RWPE2 (cell line): ENCODE data around the gene ERFE.
"Not testable (repeated sequence)": the region's sequence is repeated elsewhere in the genome, so short reads cannot be mapped to it uniquely, and the experiment has no call there.

Experiments
- ATAC-seq: fragments of 200-7000 bp; cut with Tn5 transposase; 3 replicates; pipeline ENCODE4 v1.9.1; 2021; ENCODE audit warnings: low read depth
- DNase-seq: peaks from one replicate; pipeline ENCODE4 v3.0.0-alpha.2; 2020; ENCODE audit warnings: low spot score
- H3K27ac ChIP-seq: fragments of 450-650 bp; 2 replicates; pipeline ENCODE4 v1.5.1; 2017; ENCODE audit warnings: mild to moderate bottlenecking; ENCODE audit not compliant: poor library complexity, severe bottlenecking
- H3K27me3 ChIP-seq: fragments of 250-450 bp; sonication (Bioruptor Pico); 2 replicates; pipeline ENCODE4 v1.5.1; 2021; ENCODE audit warnings: mild to moderate bottlenecking, moderate library complexity; ENCODE audit not compliant: insufficient read depth, poor library complexity, severe bottlenecking
- H3K36me3 ChIP-seq: fragments of 250-450 bp; sonication (Bioruptor Pico); 2 replicates; pipeline ENCODE4 v1.5.1; 2020; ENCODE audit warnings: low read depth, mild to moderate bottlenecking, moderate library complexity
- H3K4me1 ChIP-seq: fragments of 250-450 bp; sonication (Bioruptor Pico); 2 replicates; pipeline ENCODE4 v1.5.1; 2021; ENCODE audit warnings: mild to moderate bottlenecking, moderate library complexity; ENCODE audit not compliant: insufficient read depth, poor library complexity, severe bottlenecking
- H3K4me3 ChIP-seq: fragments of 250-450 bp; sonication (Bioruptor Pico); 2 replicates; pipeline ENCODE4 v1.5.1; 2021; ENCODE audit warnings: mild to moderate bottlenecking, moderate library complexity; ENCODE audit not compliant: severe bottlenecking
- H3K9me3 ChIP-seq: fragments of 250-450 bp; sonication (Bioruptor Pico); 2 replicates; pipeline ENCODE4 v1.5.1; 2021; ENCODE audit warnings: mild to moderate bottlenecking, moderate library complexity; ENCODE audit not compliant: severe bottlenecking
- TF ChIP-seq, protein P1 (sequence below): fragments of 450-650 bp; IDR thresholded peaks from one replicate; pipeline ENCODE4 v1.5.1; 2017; ENCODE audit warnings: mild to moderate bottlenecking, moderate library complexity; ENCODE audit not compliant: poor library complexity, severe bottlenecking

Gene ERFE

DNA sequence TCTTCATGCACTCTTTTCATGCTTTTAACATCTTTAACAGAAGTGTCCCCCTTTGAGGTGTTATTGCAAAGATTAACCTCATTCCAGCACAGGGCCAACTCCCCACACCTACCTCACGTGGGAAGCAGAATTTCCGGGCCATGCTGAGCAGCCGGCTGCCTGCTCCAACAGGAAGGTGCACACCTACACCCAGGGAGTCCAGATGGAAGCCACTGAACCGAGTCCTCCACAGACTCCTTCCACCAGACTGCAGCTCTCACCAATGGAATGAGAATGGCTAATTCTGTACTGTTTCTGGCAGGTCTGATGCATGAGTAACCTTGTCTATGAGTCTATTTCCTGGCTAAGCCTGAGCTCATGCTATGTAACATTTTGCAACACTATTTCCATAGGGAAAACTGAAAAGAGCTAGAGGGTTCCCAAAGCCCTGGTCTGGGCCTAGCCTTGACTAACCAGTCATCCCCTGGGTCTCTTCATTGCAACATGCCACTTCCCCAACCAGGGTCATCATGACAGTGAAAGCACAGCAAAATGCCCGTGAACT, 11.0 kb downstream of the ERFE start:
- Histone ChIP-seq H3K4me3 (no peak overlapping the region), H3K27me3 (no peaks in the 10 kb centered on the region), H3K9me3 (no peaks in the 10 kb centered on the region), H3K27ac (peak overlapping the region; percentile 96), H3K4me1 (peaks cover 32% of the 10 kb centered on the region), H3K36me3 (peaks cover 49% of the 10 kb centered on the region)
- ATAC-seq (peak; percentile 92), DNase-seq (peak; percentile 86)
- TF ChIP-seq, protein P1, sequence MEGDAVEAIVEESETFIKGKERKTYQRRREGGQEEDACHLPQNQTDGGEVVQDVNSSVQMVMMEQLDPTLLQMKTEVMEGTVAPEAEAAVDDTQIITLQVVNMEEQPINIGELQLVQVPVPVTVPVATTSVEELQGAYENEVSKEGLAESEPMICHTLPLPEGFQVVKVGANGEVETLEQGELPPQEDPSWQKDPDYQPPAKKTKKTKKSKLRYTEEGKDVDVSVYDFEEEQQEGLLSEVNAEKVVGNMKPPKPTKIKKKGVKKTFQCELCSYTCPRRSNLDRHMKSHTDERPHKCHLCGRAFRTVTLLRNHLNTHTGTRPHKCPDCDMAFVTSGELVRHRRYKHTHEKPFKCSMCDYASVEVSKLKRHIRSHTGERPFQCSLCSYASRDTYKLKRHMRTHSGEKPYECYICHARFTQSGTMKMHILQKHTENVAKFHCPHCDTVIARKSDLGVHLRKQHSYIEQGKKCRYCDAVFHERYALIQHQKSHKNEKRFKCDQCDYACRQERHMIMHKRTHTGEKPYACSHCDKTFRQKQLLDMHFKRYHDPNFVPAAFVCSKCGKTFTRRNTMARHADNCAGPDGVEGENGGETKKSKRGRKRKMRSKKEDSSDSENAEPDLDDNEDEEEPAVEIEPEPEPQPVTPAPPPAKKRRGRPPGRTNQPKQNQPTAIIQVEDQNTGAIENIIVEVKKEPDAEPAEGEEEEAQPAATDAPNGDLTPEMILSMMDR = no peak

DNA sequence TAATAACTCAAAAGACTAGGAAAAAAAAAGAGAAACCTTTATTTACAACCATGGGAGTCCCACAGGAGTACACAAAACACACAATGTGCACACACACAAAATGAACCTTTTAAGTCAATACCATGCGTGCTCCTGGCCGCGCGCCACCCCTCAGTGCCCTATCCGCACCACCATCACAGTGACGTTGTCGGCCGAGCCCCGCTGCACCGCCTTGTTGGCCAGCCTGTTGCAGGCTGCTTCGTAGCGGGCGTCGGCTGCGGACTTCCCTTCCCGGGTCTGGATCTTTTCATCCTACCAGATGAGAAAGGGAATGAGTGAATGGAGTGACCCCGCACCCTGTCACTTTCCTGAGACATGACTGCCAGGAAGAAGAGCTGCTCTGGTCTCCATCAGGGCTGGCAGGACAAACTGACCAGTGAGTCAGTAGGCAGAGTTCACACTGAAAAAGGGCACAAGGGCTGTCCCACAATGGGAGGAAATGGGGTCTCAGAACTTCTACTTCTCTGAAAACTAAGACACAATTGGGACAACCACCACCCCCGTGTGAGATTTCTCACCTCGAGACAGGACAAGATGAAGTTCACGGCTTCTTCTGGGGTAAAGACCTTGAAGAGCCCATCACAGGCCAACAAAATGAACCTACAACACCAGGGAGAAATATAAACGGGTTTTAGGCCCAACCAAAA, 11.8 kb downstream of the ERFE start:
- H3K27ac ChIP-seq = peak overlapping the region; percentile 96
- no peak for ATAC-seq

DNA sequence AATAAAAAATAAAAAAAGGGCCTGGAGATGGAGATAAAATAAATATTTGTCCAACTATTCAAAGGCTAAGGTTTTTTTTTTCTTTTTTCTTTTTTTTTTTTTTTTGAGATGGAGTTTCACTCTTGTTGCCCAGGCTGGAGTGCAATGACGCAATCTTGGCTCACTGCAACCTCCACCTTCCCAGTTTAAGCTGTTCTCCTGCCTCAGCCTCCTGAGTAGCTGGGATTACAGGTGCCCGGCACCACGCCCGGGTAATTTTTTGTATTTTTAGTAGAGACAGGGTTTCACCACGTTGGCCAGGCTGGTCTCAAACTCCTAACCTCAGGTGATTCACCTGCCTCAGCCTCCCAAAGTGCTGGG, 12.3 kb downstream of the ERFE start:
- not testable (repeated sequence) for H3K27me3 ChIP-seq, ATAC-seq, H3K4me3 ChIP-seq, DNase-seq, H3K9me3 ChIP-seq
- peak overlapping the region; percentile 96 for H3K27ac ChIP-seq
- H3K36me3 ChIP-seq = peaks cover 49% of the 10 kb centered on the region
- H3K4me1 ChIP-seq = peaks cover 32% of the 10 kb centered on the region

More for the DNA sequence above, 11.8 kb downstream of the ERFE start:
- H3K27me3 ChIP-seq = no peaks in the 10 kb centered on the region
- TF ChIP-seq, protein P1 = no peak
- H3K36me3 ChIP-seq = peaks cover 49% of the 10 kb centered on the region
- no peaks in the 10 kb centered on the region for H3K9me3 ChIP-seq
- H3K4me1 ChIP-seq = peaks cover 32% of the 10 kb centered on the region
- no peak overlapping the region for H3K4me3 ChIP-seq
- no peak for DNase-seq

DNA sequence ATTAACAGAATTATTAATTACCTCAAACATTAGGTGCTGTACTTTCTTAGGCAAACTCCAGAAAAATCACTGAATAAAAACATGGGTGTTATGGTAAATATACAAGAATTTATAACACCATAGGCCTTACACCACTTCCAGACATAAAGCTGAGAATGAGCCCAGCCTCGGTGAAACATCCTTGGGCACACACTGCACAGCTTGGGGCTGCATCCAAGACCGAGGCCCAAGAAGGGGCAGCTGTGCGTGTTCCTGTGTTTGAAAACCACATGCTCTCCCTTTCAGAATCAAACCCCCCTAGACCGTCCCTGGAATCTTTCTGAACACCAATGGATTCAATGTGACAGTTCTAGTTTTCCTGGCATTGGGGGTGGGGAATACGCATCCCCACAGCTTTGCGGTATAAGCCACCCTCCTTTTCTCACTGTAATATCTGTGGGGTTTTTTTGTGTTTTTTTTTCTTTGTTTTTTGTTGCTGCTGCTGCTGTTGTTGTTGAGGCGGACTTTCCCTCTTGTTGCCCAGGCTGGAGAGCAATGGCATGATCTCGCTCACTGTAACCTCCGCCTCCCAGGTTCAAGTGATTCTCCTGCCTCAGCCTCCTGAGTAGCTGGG, 12.9 kb downstream of the ERFE start:
- no peak for ATAC-seq
- H3K27ac ChIP-seq = peak overlapping the region; percentile 96

DNA sequence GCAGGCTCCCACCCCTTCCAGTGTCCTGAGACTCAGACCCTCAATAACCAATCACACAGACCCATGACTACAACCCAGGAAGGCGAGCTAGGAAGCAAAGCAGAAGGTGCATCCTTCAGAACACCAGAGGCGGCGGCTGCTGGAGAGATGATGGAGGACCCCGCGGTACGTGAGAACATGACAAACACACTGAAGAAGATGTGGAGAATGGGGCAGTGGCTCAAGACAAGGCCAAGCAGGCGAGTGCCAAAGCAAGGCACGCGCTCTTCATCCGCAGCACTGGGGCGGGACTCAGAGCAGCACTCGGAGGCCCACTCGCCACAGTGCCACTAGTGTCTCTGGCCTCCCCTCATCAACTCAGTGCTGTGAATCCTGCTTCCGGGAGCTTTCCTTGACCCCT, 13.7 kb downstream of the ERFE start:
- DNase-seq = no peak
- Histone ChIP-seq H3K27me3 (no peaks in the 10 kb centered on the region), H3K36me3 (peaks cover 59% of the 10 kb centered on the region), H3K4me1 (peaks cover 32% of the 10 kb centered on the region), H3K4me3 (no peak overlapping the region), H3K9me3 (no peaks in the 10 kb centered on the region), H3K27ac (peak overlapping the region; percentile 96)
- TF ChIP-seq, protein P1 = no peak
- no peak for ATAC-seq

More for the DNA sequence above, 12.9 kb downstream of the ERFE start:
- H3K36me3 ChIP-seq = peaks cover 51% of the 10 kb centered on the region
- DNase-seq = no peak
- H3K4me1 ChIP-seq = peaks cover 32% of the 10 kb centered on the region
- H3K4me3 ChIP-seq = no peak overlapping the region
- no peaks in the 10 kb centered on the region for H3K9me3 ChIP-seq
- H3K27me3 ChIP-seq = no peaks in the 10 kb centered on the region
- TF ChIP-seq, protein P1 = no peak
